ENCODE data around the gene HES1.

The HES1 gene

DNA sequence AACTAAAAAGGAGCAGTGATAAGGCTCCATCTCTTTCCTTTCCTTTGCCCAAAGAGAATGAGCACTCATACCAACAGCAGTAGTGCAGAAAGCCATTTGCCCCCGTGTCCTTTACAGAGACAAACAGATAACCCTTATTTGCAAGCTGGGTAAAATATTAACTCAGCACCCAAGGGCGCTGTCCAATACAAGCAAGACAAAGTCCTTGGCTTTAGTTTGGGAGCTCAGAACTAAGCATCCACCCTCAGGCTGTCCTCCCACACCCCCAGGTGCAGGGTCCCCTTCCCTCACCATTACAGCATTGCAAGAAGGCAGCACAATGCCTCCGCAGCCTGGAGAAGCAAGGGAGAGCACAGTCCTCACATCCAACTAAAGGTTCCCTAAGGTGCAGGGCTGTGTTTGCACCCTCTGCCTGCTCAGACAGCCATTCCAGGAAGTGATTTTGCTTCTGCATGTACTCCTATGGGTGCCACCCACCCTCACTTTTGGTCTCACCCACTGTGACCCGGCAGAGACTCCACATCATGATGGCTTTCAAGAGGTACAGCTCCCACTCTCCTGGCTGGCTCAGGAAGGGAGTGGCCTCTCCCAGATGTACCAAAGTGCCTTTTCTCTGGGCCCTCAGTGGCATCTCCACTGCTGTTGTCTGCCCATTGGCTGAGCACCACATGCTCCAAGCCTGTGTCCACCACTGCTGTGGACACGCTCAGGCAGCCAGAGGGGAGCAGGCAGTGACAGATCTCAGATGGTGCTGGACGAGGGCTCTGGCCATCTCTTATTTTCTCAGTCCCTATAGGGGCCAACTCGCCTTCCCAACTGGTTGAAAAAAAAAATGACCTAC lies 34.1 kb upstream of the HES1 start:
- no peak for DNase-seq (ENCODE audit: low read depth, low spot score)

DNA sequence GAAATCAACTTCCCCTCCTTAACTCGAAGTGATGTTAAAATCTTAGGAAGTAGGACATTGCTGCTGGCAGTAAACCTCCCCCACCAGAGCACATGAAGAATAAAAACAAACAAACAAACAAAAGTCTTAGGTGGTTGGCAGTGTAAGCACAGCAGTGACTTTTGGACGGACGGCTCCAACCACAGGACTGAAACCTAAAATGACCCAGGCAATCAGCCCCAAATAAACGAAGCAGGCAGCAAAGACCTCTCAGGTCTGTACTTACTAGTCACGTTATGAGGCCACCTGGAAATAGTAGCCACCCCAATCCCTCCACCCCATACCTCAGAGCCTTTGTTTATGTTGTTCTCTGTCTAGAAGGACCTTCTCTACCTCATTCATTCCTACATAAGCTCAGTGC lies 33.5 kb upstream of the HES1 start:
- no peak for DNase-seq (ENCODE audit: low read depth, low spot score)

- DNase-seq (ENCODE audit: low read depth, low spot score), result no peak
Observed at GRCh38 chr3:194103505-194103904, 32.4 kb upstream of the HES1 start.

DNA sequence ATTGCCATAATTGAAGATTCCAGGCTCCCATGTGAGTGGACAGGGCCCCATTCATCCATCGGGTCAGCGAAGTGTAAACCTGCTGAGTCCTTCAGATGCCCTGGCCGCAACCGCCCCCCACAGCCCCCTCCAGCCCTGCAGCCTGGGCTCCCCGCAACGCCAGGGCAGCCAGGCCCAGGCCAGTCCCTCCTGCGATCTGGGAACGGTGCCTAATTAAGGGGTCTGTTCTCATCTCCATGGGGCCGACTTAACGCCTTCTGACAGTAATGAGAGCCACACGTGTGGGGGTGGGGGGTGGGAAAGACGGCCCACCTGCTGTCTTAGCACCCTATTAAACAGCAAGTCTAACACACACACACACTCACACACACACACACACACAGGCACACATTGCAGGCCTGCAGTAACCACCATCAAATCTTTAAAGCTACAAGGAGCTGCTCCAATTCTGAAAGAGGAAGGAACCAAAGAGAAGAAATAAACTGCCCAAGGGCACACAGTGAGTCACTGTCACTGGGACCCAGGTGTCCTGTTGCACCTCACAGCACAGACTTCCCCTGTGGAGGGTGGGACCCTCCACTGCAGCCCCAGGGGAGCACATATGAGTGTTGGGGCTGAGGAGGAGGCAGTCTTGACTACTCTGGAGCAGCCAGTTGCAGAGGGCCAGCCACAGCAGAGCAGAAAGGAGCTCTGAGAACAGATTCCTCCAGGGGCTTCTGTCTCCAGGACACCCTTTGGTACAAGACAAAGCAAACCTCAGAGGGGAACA lies 31.8 kb upstream of the HES1 start:
- DNase-seq (ENCODE audit: low read depth, low spot score), result no peak

DNA sequence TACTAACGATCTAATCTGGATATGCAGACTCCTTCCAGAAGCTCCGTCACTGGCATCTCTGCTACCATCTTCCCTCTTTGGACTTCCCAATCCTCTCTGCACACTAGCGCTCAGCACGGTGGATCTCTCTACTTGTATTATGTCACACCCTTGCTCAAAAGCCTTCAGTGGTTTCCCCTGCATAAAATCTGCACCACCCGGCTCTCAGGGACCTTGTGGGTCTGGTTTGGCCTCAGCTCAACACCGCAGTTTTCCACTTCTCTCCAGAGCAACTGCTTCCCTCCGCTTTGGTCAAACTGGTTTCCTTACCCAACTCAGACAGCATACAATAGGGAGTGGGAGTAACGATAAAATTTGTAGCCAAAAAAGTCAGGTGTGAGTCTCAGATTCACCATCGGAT lies 30.7 kb upstream of the HES1 start:
- no peak for DNase-seq (ENCODE audit: low read depth, low spot score)

GRCh38 chr3:194107107-194107506 lies 28.8 kb upstream of the HES1 start:
- DNase-seq (ENCODE audit: low read depth, low spot score), result no peak

- no peak for DNase-seq (ENCODE audit: low read depth, low spot score)
Observed at GRCh38 chr3:194109192-194109863, 26.6 kb upstream of the HES1 start.

- no peak for DNase-seq (ENCODE audit: low read depth, low spot score)
Observed at GRCh38 chr3:194110483-194110882, 25.5 kb upstream of the HES1 start.

DNA sequence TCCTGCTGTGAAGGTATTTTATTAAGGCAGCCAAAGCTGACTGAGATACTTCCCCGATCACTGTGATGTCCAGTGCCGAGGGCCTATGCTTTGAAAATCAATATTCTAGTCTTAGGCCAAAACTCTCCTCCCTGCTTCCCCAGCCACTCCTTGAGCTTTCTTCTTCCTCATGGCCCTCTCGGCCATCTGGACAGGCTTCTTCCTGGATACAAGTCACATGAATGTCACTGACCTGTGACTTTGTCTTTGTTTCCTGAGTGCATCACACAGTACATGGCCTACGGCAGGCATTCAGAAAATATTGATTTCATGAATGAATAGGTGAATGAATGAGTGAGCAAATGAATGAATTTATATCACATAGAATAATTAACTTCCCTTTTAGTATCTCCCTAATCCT lies 24.6 kb upstream of the HES1 start:
- DNase-seq (ENCODE audit: low read depth, low spot score), result no peak

DNA sequence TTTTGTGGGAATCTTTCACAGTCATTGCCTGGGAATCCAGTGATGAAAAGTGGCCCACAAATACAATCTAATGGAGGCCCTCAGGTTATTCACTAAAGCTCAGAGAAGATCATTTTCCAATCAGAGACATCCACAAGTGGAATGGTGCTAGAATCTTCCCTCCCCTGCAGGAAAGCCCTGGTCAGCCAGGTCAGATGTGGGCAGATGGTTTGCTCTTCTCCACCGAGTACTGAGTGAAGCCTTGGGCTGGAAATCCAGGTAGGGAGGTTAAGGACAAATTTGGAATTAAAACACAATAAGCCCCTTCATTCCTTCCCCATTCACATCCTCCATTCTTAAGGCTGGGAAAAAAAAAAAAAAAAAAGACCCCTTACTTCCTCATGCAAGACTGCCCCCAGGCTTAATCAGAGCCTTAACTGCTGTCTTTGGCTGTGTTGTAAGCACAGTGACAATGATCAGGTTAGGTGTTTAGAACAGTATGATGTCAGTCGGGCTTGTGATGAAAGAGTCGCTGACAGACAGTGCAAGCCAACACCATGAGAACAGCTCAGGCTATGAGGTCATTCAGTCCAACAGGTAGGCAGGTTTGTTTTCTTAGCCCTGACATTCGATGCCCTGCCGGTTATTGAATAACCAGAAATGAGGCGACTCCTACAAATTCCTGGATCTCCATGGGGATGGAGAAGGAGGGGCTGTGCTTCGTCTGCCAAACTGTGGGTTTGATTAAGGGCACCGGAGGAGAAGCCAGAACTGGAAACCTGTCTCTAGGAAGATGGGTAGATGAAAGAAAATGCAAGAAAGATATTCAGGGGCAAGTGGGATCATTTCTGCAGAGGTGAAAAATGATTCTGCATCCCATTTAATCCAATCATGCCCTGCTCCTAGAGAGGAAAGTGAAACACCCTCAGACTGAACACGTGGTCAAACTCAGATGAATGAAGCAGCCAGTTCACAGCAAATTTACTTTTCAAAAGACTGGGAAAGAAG lies 23.5 kb upstream of the HES1 start:
- DNase-seq (ENCODE audit: low read depth, low spot score), result no peak

- no peak for DNase-seq (ENCODE audit: low read depth, low spot score)
Observed at GRCh38 chr3:194114123-194114522, 21.8 kb upstream of the HES1 start.

DNA sequence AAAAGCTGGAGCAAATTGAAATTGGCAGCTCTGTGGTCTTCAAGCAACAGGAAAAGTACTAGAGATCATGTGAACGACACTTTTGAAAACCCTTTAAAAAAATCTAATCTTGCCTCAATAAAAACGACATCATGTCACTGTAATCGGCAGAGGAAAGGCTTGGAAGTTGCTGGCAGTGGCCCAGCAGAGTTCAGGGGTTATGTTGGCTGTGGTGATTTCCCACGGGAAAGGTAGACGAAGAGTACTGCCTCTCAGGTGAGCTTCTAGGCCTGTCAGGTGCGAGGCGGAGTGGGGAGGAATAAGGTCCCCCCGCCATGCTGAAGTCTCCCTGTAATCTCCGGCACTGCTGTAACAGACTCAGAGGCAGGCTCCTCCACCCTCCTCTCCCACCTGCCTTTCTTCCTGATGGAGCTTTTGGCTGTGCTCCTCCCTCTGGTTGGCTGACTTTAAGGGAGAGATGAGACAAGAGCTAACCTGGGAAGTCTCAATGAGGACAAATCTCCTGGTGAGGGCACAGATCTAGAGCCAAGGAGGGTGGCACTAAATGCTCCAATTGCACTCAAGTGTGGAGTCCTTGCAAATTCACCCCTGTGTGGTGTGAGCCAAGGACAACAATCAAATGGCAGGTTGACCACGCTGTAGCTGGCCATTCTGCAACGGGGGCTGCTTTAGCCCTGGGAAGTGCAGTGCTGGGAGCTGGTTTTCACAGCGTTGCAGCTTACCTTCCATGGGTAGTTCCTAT lies 18.7 kb upstream of the HES1 start:
- no peak for DNase-seq (ENCODE audit: low read depth, low spot score)

DNA sequence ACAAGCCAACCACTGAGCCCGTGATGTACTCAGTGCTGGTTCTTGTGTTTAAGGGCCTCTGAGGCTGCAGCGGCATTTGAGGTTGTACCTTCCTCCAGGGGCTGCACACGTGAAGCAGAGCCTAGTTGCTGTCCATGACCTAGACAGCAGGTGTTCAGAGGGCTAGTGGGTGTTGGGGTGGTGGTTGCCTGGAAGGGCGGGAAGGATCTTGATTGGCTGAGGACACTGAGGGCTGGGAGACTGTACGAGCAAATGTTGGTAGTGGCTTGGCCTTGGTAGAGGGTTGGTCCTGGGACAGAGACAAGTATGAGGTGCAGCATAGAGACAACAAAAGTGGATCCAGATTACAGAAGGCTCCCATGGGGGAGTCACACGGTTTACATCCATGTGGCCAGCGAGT lies 17.0 kb upstream of the HES1 start:
- DNase-seq (ENCODE audit: low read depth, low spot score), result no peak

DNA sequence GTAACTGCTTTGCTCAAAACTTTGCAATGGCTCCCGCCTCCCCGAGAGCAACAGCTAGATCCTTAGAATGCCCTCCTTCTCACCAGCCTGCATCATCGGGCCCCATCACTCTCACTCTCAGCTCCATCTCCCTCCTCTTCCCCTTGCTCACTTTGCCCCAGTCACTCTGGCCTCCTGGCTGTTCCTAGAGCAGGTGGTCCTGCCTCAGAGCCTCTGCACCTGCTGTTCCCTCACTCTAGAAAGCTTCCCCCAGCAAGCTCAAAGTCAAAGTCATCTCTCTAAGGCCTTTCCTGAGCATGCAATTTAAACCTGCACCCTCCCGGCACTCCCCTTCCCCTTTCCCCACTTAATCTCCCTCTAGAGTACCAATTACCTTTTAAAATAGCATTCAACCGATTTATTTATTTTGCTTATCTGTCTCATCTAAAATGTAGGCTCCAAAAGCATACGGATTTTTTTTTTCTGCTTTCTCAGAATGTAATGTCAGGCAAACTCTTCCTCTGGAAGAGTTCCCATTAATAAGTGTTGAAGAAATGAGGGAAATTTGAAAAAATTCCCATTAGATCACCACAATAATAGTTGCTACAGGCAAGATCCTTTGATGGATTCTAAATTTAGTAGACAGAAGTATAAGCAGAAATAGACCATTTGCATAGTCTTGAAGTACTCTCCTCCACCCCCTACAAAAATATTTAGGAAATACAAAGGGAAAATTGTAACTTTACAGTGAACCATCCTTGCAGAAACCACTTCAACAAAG lies 15.9 kb upstream of the HES1 start:
- DNase-seq (ENCODE audit: low read depth, low spot score), result no peak

DNA sequence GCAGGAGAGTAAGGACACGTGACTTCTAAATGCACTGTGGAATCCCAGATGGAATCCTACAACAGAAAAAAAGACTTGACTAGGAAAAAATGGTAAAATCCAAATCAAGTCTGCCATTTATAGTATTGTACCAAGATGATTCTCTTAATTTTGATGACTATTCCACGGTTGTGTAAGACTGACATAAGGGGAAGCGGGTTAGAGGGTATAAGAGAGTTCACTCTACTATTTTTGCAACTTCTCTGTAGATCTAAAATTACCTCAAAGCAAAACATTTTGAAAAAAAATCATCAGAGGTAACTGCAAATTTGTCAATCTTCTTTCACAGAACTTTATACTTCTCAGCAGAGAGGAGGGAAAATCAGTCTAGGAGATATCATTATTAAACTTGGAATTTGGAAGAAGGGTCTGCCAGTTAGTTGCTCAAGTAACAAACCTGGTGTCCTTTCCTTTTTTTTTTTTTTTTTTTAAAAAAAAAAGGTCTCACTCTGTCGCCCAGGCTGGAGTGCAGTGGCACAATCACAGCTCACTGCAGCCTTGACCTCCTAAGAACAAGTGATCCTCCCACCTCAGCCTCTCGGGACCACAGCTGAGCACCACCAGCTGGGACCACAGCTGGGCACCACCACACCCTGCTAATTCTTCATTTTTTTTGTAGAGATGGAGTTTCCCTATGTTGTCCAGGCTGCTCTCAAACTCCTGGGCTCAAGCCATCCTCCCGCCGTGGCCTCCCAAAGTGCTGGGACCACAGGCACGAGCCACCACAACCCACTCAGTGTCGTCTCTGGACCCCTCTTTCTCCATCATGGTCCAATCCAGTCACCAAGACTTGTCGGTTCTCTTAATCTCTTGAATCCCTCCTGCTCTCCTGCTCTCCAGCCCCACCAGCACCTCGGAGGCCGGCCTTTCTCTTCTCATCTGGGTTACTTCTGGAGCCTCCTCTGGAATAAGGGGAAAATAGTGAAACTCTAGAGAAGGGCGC lies 14.9 kb upstream of the HES1 start:
- no peak for DNase-seq (ENCODE audit: low read depth, low spot score)

- DNase-seq (ENCODE audit: low read depth, low spot score), result no peak
Observed at GRCh38 chr3:194121891-194122631, 13.9 kb upstream of the HES1 start.

GRCh38 chr3:194123726-194124125 lies 12.2 kb upstream of the HES1 start:
- DNase-seq (ENCODE audit: low read depth, low spot score), result no peak

DNA sequence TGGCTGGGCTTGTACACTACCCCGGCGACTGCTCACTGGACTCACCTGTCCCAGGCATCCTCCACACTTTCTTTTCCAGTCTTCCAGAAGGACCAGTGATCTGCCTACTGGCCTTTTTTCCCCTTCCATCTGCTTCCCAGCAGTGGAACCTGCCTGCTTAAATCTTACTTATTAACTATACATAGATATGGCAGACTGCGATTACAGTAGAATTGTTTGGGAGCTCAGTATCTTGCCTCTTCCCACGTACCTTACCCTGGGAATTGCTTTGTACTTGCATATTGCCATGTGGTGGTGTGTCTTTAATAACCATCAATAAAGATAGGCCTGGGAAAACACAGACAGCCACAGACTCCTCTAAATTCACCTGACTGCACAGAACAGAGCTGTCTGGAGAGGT lies 11.8 kb upstream of the HES1 start:
- DNase-seq (ENCODE audit: low read depth, low spot score), result no peak
